Neural crest cell (in vitro differentiated cells): ENCODE data around the gene FUNDC2. TPM values are rescaled to one million over a fixed set of nuclear protein-coding genes. Genes with fewer than 3 reads are reported as not detected.

Experiments
- DNase-seq: peaks from one replicate; pipeline ENCODE4 v3.0.0; 2021; ENCODE audit warnings: low read depth, mixed read lengths, low spot score
- H3K27ac Mint-ChIP-seq: one replicate; pipeline ENCODE4 v1.8.0; 2021; ENCODE audit warnings: mild to moderate bottlenecking, mixed read lengths; ENCODE audit not compliant: unreplicated experiment
- H3K27me3 Mint-ChIP-seq: 2 replicates; pipeline ENCODE4 v1.8.0; 2021; ENCODE audit warnings: low read depth, mild to moderate bottlenecking, mixed read lengths
- H3K36me3 Mint-ChIP-seq: 2 replicates; pipeline ENCODE4 v1.8.0; 2021; ENCODE audit warnings: low read depth, mild to moderate bottlenecking, mixed read lengths
- H3K4me1 Mint-ChIP-seq: 2 replicates; pipeline ENCODE4 v1.8.0; 2021; ENCODE audit warnings: mixed read lengths
- H3K4me3 Mint-ChIP-seq: one replicate; pipeline ENCODE4 v1.8.0; 2021; ENCODE audit warnings: mild to moderate bottlenecking, mixed read lengths
- H3K9me3 Mint-ChIP-seq: 2 replicates; pipeline ENCODE4 v1.8.0; 2021; ENCODE audit warnings: mixed read lengths
- CTCF ChIP-seq: fragments of 200-600 bp; sonication (generic); conservative IDR thresholded peaks from 2 replicates; pipeline ENCODE4 v1.5.0; 2021; ENCODE audit warnings: antibody characterized with exemption, mild to moderate bottlenecking
- total RNA-seq: library from RNA; stranded (reverse); gene quantifications from 2 replicates; pipeline ENCODE4 v1.2.1, GENCODE V29; 2021

The FUNDC2 gene
- total RNA-seq, 1 donor from 2014 or later = 105 TPM

DNA sequence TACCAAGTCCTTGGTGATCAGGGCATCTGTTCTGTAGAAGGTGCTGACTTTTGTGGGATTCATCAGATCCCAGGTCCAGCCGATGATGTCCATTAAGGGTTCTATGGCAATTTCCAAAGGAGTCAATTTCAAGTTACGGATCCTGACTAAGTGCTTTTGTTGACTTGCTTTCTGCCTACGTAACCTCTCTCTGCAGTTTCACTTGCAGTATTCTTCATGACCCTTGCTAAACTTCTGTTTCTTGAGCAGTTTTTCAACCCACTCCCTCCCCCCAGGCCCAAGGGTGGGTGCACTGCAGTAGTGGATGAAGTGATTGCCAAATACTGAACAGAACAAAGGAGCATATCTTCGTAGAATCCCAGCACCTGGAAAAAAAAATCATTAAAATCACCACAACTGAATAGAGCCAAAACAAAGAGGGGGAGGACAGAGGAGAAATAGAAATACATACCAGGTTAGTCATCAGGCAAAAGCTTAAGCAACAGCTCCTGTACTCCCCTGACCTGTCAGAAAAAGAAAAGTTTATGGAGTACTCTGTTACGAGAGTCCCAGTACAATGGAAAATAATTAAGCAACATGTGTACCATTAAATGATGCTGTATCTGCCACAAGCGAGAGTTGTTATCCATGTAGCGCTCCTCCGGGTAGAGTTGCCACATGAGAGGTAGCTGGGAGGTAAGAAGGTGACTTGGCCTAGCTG is 38.5 kb downstream of the FUNDC2 start:
- no peaks in the 10 kb centered on the region for H3K9me3 Mint-ChIP-seq
- no peaks in the 10 kb centered on the region for H3K36me3 Mint-ChIP-seq
- H3K4me1 Mint-ChIP-seq = peaks cover 15% of the 10 kb centered on the region
- DNase-seq = no peak
- TF ChIP-seq CTCF = no peak
- H3K4me3 Mint-ChIP-seq = no peak overlapping the region
- H3K27ac Mint-ChIP-seq = no peak overlapping the region
- H3K27me3 Mint-ChIP-seq = no peaks in the 10 kb centered on the region

DNA sequence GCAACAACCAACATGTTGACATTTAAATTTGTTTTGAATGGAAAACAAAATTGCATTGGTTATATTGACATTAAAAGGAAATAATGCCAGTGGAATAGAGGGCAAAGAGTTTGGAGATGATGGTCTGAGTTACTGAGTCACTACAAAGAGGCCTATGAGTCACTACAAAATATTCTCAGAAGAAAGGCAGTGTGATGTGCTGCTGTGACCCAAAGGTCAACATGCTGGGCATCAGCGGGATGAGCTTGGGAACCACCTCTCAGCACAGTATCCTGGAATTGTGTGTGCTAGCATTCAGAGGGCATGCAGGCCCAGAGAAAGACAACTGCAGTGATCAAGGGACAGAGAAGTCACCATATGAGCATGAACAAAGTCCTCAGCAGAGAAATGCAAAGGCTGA is 41.5 kb downstream of the FUNDC2 start:
- Mint-ChIP-seq H3K4me1 (peaks cover 25% of the 10 kb centered on the region), H3K4me3 (no peak overlapping the region), H3K9me3 (no peaks in the 10 kb centered on the region), H3K27ac (peak overlapping the region; percentile 94), H3K36me3 (peaks cover 4% of the 10 kb centered on the region), H3K27me3 (no peaks in the 10 kb centered on the region)
- no peak for TF ChIP-seq CTCF
- DNase-seq = no peak

GRCh38 chrX:155069414-155069813 is 42.8 kb downstream of the FUNDC2 start:
- Mint-ChIP-seq H3K9me3 (no peaks in the 10 kb centered on the region), H3K36me3 (peaks cover 4% of the 10 kb centered on the region), H3K27ac (no peak overlapping the region), H3K4me3 (peak overlapping the region; percentile 85), H3K4me1 (peaks cover 36% of the 10 kb centered on the region), H3K27me3 (no peaks in the 10 kb centered on the region)
- no peak for DNase-seq
- TF ChIP-seq CTCF = no peak

DNA sequence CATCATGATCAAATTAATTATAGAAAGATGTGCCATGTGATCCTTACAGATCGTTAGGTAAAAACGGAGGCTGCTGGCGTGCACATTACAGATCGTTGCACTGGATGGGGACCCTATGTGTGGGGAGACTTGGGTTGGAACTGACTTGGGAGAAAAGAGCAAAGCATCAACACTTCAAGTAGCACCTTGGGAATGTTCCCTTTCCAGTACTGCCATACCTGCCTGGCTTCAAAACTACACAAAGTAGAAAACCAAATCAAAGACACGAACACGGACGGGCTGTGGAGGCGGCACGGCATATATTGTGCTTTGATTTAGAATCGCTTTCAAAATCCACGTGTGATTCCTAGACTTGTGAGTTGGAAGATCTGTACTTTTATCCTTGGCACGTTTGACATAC is 43.4 kb downstream of the FUNDC2 start:
- H3K4me3 Mint-ChIP-seq = peak overlapping the region; percentile 85
- H3K9me3 Mint-ChIP-seq = no peaks in the 10 kb centered on the region
- H3K4me1 Mint-ChIP-seq = peaks cover 36% of the 10 kb centered on the region
- H3K36me3 Mint-ChIP-seq = peaks cover 4% of the 10 kb centered on the region
- DNase-seq = no peak
- no peak for TF ChIP-seq CTCF
- peak overlapping the region; percentile 44 for H3K27ac Mint-ChIP-seq
- H3K27me3 Mint-ChIP-seq = no peaks in the 10 kb centered on the region

GRCh38 chrX:155070663-155070974 is 44.0 kb downstream of the FUNDC2 start:
- H3K9me3 Mint-ChIP-seq = no peaks in the 10 kb centered on the region
- H3K27ac Mint-ChIP-seq = peak overlapping the region; percentile 86
- peaks cover 36% of the 10 kb centered on the region for H3K4me1 Mint-ChIP-seq
- no peak for DNase-seq
- H3K27me3 Mint-ChIP-seq = no peaks in the 10 kb centered on the region
- no peak for TF ChIP-seq CTCF
- peaks cover 4% of the 10 kb centered on the region for H3K36me3 Mint-ChIP-seq
- peak overlapping the region; percentile 85 for H3K4me3 Mint-ChIP-seq
